Astrocyte (in vitro differentiated cells and primary cell): ENCODE measurements around the gene ZNF292.

Source experiments
- CTCF ChIP-seq: IDR thresholded peaks from 2 replicates; pipeline ENCODE4 v1.5.1; 2011; ENCODE audit warnings: low read depth, mild to moderate bottlenecking, inconsistent platforms, low read length, moderate library complexity; ENCODE audit not compliant: insufficient read depth
- EZH2 ChIP-seq: IDR thresholded peaks from 2 replicates; pipeline ENCODE4 v1.6.1; 2012; ENCODE audit warnings: mild to moderate bottlenecking, low read length, inconsistent platforms; ENCODE audit not compliant: insufficient read depth

- no peak for TF ChIP-seq CTCF
- TF ChIP-seq EZH2, result no peak
Measured at GRCh38 chr6:87274660-87275274, 119.4 kb downstream of the ZNF292 start.
